Activated T-helper 2 cell treated with anti-CD3 and anti-CD28 coated beads, Interferon-gamma antibody, Interleukin-2, Interleukin-4, amounts not matched to agents 10 μg/mL and 5 μg/mL and 100 μg/mL, durations not matched to agents 14 hours and 24 hours and 36 hours (primary cell): ENCODE results near the gene SLC22A5. TPM values are rescaled to one million over a fixed set of nuclear protein-coding genes. Genes with fewer than 3 reads are reported as not detected.

Experiments
- DNase-seq: peaks from one replicate; pipeline ENCODE4 v3.0.0; 2021; ENCODE audit warnings: low spot score
- H3K27ac Mint-ChIP-seq: one replicate; pipeline ENCODE4 v1.8.0; 2021; ENCODE audit warnings: mixed read lengths
- H3K27me3 Mint-ChIP-seq: one replicate; pipeline ENCODE4 v1.8.0; 2021; ENCODE audit warnings: low read depth, mixed read lengths
- H3K36me3 Mint-ChIP-seq: one replicate; pipeline ENCODE4 v1.8.0; 2021; ENCODE audit warnings: low read depth, mixed read lengths
- H3K4me1 Mint-ChIP-seq: one replicate; pipeline ENCODE4 v1.8.0; 2021; ENCODE audit warnings: low read depth, mixed read lengths
- H3K4me3 Mint-ChIP-seq: one replicate; pipeline ENCODE4 v1.8.0; 2021; ENCODE audit warnings: low read depth, mild to moderate bottlenecking, moderate library complexity, mixed read lengths
- H3K9me3 Mint-ChIP-seq: one replicate; pipeline ENCODE4 v1.8.0; 2021; ENCODE audit warnings: mixed read lengths
- intact Hi-C: fragments of 100-400 bp; cut with micrococcal nuclease; formaldehyde crosslinking; loops from one replicate; pipeline ENCODE4 v1.15.1; 2023
- total RNA-seq: library from RNA; stranded (reverse); gene quantifications from 2 replicates; pipeline ENCODE4 v1.2.3, GENCODE V29; 2022

SLC22A5 gene
- total RNA-seq, 1 donor from 2014 or later = 4.8 TPM

DNA sequence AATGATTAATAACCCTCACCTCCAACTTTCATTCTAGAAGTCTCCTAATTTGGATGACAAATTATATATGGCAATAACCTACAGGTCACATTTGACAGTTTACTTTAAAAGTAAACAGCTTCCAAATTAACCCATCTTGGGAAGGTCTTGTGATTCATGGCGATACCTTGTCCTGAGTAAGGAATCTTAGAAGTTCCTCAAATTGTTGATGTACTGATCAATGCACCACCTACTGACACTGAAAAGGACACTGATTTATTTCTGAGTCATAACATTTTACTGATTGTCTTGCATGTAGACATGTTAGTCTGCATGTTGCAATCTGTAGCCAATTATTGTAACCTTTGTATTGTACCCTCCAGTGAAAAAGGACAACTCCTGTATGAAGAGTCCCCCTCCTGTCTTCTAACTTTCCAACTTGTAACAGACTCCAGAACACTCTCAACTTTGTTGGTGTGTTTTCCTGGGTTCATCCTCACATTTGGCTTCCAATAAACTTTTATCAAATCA lies 16.0 kb upstream of the SLC22A5 start:
- H3K9me3 Mint-ChIP-seq = no peaks in the 10 kb centered on the region
- no peak overlapping the region for H3K27ac Mint-ChIP-seq
- H3K4me3 Mint-ChIP-seq = no peak overlapping the region
- intact Hi-C loops = no loop called here
- no peaks in the 10 kb centered on the region for H3K36me3 Mint-ChIP-seq
- H3K4me1 Mint-ChIP-seq = no peaks in the 10 kb centered on the region
- H3K27me3 Mint-ChIP-seq = peaks cover 5% of the 10 kb centered on the region
- no peak for DNase-seq

DNA sequence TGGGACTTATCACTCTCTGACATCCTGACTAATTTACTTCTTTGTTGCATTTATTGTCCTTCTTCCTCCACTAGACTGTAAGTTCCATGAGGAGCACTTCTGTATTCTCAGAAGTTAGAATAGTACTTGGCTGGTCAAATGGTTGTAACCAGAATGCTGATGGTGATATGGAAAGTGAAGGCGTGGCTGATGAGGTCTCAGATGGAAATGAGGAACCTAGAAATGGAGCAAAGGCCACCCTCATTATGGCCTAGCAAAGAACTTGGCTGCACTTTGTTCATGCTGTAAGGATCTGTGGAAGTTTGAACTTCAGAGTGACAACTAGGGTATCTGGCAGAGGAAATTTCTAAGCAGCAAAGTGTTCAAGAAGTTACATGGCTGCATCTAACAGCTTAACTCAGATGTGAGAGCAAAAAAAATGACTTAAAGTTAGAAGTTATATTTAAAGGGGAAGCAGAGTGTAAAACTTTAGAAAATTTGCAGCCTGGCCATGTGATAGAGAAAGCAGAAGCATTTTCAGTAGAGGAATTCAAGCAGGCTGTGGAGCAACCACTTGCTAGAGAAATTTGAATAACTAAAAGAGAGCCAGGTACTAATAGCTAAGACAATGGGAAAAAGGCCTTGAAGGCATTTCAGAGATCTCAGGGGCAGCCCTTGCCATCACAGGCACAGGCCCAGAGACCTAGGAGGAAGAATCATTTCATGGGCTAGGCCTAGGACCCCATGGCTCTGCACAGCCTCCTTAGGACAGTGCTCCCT lies 14.9 kb upstream of the SLC22A5 start:
- Mint-ChIP-seq H3K27ac (no peak overlapping the region), H3K4me1 (no peaks in the 10 kb centered on the region), H3K4me3 (no peak overlapping the region), H3K27me3 (peaks cover 5% of the 10 kb centered on the region), H3K9me3 (no peaks in the 10 kb centered on the region), H3K36me3 (no peaks in the 10 kb centered on the region)
- DNase-seq = no peak
- intact Hi-C loops = no loop called here

DNA sequence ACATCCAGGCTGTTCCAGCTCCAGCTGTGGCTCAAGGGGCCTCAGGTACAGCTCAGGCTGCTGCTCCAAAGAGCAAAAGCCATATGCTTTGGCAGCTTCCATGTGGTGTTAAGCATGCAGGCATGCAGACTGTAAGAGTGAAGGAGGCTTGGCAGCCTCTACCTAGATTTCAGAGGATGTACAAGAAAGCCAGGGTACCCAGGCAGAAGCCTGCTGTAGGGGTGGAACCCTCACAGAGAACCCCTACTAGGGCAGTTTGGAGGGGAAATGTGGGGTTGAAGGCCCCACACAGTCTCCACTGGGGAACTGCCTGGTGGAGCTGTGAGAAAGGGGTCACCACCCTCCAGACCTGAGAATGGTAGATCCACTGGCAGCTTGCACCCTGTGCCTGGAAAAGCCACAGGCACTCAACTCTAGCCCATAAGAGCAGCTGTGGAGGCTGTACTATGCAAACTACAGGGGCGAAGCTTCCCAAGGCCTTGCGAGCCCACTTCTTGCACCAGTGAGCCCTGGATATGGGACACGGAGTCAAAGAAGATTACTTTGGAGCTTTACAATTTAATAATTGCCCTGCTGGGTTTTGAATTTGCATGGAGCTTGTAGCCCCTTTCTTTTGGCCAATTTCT lies 14.3 kb upstream of the SLC22A5 start:
- Mint-ChIP-seq H3K4me3 (no peak overlapping the region), H3K4me1 (no peaks in the 10 kb centered on the region), H3K9me3 (no peaks in the 10 kb centered on the region), H3K27me3 (peaks cover 3% of the 10 kb centered on the region), H3K27ac (no peak overlapping the region), H3K36me3 (no peaks in the 10 kb centered on the region)
- DNase-seq = no peak
- intact Hi-C loops = no loop called here

DNA sequence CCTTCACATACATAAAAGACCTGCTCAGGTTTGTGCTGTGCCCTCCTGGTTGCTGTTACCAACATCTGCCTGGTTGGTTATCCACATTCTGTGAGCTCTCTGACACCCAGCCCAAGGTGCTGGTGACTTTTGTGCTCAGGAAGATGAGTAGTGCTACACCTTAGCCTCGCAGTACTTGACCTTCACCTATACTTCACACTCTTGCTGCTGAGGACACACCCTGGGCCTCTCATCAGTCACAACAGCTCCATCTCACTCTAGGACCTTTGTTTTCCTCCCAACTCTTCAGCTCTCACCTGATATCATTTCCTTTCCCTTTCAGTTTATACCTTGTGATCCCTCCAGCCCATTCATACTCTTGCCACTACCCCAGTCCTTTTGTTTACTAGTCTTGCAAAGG lies 10.7 kb upstream of the SLC22A5 start:
- no peaks in the 10 kb centered on the region for H3K4me1 Mint-ChIP-seq
- H3K36me3 Mint-ChIP-seq = no peaks in the 10 kb centered on the region
- DNase-seq = no peak
- intact Hi-C loops = no loop called here
- H3K27me3 Mint-ChIP-seq = peaks cover 8% of the 10 kb centered on the region
- H3K27ac Mint-ChIP-seq = no peak overlapping the region
- no peak overlapping the region for H3K4me3 Mint-ChIP-seq
- no peaks in the 10 kb centered on the region for H3K9me3 Mint-ChIP-seq

DNA sequence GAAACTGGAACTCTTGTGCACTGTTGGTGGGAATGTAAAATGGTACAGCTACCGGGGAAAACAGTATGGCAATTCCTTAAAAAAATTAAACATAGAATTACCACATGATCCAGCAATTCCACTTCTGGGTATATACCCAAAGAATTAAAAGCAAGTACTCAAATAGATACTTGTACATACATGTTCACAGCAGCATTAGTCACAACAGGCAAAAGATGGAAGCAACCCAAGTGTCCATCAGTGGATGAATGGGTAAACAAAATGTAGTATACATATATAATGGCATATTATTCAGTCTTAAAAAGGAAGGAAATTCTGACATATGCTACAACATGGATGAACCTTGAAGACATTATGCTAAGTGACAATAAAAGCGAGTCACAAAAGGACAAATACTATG lies 7.4 kb upstream of the SLC22A5 start:
- intact Hi-C loops = no loop called here
- Mint-ChIP-seq H3K27me3 (peaks cover 5% of the 10 kb centered on the region), H3K4me1 (no peaks in the 10 kb centered on the region), H3K36me3 (no peaks in the 10 kb centered on the region), H3K4me3 (no peak overlapping the region), H3K27ac (no peak overlapping the region), H3K9me3 (no peaks in the 10 kb centered on the region)
- DNase-seq = no peak

DNA sequence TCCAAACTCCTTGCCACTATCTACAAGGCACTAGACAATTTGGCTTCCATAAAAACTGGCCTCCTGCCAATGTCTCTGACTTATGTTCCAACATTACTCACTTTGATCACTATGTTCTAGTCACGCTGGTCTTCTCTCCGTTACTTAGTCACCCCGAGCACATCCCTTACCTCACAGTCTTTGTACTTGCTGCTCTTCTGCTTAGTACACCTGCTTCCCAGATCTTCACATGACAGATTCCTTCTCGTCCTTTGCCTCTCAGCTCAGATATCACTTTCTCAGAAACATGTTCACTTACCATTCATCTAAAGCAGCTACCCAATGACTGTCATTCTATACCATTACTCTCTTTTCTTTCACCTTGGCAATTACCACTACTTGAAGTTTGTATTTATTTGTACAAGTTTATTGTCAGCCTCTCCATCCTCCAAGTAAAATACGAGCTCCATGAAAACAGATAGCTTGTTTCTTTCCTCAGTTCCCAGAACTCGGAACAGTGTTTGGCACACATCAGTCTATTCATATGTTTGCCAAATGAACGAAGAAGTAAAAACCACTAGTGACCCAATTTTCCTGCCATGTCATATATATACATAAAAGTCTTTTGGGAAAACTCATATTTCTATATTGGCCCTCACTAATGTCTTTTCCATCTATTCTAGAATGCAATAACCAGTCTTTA lies 5.9 kb upstream of the SLC22A5 start:
- no peaks in the 10 kb centered on the region for H3K36me3 Mint-ChIP-seq
- H3K4me1 Mint-ChIP-seq = no peaks in the 10 kb centered on the region
- peaks cover 5% of the 10 kb centered on the region for H3K27me3 Mint-ChIP-seq
- no peak overlapping the region for H3K27ac Mint-ChIP-seq
- no peak overlapping the region for H3K4me3 Mint-ChIP-seq
- DNase-seq = no peak
- intact Hi-C loops = no loop called here
- H3K9me3 Mint-ChIP-seq = no peaks in the 10 kb centered on the region

DNA sequence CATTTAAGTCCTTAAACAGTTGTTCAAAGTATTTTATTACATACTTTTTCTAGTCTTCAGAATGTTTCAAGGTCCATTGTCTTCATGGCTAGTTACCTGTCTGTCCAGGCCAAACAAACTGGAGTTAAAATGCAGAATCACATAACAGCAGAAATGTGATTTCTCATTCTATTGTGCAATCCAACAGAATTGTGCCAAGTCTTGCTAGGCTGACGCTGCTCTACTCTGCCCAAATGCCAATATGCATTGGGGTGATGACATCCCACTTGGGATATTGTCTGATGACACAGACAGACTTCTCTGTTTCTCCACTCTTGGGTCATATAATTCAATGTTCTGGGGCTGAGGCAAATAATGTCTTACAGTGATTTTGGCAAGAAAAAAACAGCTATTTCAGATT lies 5.2 kb upstream of the SLC22A5 start:
- H3K4me3 Mint-ChIP-seq = no peak overlapping the region

DNA sequence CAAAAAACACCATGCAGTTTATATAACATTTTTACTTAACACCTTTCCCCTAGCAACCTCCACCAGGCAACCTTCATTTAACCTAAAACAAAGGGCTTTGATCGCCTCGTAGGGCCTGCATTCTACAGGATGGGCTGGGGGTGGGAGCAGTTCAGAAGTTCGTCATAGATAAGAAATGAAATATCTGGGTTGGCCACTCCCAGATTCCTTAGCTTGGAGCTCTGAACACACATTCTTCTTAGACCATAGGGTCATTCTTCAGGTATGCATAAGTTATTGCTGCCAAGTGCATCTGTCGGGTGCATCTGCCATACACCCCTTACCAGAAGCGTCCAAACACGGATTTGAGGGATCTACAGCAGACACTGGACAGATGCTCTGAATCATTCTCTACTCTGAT lies 4.3 kb upstream of the SLC22A5 start:
- no peak for DNase-seq
- peaks cover 5% of the 10 kb centered on the region for H3K27me3 Mint-ChIP-seq
- H3K4me3 Mint-ChIP-seq = no peak overlapping the region
- no peaks in the 10 kb centered on the region for H3K36me3 Mint-ChIP-seq
- no peak overlapping the region for H3K27ac Mint-ChIP-seq
- H3K4me1 Mint-ChIP-seq = peaks cover 4% of the 10 kb centered on the region
- intact Hi-C loops = loop anchor here (5.0 kb wide), 1 partner anchor 73 kb away; the partner anchor contains the start of gene SLC22A4
- H3K9me3 Mint-ChIP-seq = no peaks in the 10 kb centered on the region

More for the DNA sequence above, 5.2 kb upstream of the SLC22A5 start:
- Mint-ChIP-seq H3K36me3 (no peaks in the 10 kb centered on the region), H3K9me3 (no peaks in the 10 kb centered on the region), H3K27ac (no peak overlapping the region), H3K27me3 (peaks cover 5% of the 10 kb centered on the region), H3K4me1 (peaks cover 4% of the 10 kb centered on the region)
- no peak for DNase-seq
- intact Hi-C loops = no loop called here

DNA sequence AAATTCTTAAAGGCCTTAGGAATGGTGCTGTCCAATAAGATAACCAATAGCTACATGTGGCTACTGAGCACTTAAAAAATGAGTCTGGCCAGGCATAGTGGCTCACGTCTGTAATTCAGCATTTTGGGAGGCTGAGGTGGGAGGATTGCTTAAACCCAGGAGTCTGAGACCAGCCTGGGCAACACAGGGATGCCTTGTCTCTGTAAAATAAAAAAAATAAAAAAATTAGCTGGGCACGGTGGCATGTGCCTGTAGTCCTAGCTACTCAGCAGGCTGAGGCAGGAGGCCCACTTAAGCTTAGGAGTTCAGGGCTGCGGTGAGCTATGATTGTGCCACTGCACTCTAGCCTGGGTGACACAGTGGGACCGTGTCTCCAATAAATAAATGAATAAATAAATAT lies 1.3 kb upstream of the SLC22A5 start:
- Mint-ChIP-seq H3K27me3 (no peaks in the 10 kb centered on the region), H3K9me3 (no peaks in the 10 kb centered on the region), H3K4me3 (no peak overlapping the region), H3K27ac (no peak overlapping the region), H3K4me1 (peaks cover 20% of the 10 kb centered on the region), H3K36me3 (no peaks in the 10 kb centered on the region)
- no peak for DNase-seq
- intact Hi-C loops = loop anchor here (5.0 kb wide), 1 partner anchor 76 kb away; the partner anchor contains the start of gene SLC22A4

DNA sequence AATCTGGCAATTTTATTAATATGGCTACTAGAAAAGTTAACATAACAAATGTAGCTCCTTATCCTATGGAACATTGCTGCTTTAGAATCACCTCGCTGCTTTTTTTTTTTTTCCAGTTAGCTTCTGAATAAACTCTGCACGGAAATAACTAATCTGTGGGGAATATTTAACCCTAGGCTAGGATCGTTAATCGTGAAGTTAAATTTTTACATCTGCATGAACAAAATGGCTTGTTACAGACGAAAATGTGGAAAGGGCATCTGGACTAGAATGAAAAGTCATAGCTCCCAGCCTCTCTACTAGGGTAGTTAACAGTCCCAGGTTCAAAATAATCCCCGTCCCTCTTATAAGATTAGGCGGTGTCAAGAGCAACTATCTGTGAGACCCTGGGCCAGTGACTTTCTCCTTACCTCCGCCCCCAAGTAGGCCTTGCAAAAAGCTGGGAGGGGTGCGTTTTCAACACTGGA lies 470 bp upstream of the SLC22A5 start:
- Mint-ChIP-seq H3K27me3 (no peaks in the 10 kb centered on the region), H3K4me3 (peak overlapping the region; percentile 78), H3K27ac (no peak overlapping the region), H3K9me3 (no peaks in the 10 kb centered on the region), H3K4me1 (peaks cover 20% of the 10 kb centered on the region), H3K36me3 (no peaks in the 10 kb centered on the region)
- DNase-seq = no peak
- intact Hi-C loops = loop anchor here (5.0 kb wide), 1 partner anchor 77 kb away; the partner anchor contains the start of gene SLC22A4

DNA sequence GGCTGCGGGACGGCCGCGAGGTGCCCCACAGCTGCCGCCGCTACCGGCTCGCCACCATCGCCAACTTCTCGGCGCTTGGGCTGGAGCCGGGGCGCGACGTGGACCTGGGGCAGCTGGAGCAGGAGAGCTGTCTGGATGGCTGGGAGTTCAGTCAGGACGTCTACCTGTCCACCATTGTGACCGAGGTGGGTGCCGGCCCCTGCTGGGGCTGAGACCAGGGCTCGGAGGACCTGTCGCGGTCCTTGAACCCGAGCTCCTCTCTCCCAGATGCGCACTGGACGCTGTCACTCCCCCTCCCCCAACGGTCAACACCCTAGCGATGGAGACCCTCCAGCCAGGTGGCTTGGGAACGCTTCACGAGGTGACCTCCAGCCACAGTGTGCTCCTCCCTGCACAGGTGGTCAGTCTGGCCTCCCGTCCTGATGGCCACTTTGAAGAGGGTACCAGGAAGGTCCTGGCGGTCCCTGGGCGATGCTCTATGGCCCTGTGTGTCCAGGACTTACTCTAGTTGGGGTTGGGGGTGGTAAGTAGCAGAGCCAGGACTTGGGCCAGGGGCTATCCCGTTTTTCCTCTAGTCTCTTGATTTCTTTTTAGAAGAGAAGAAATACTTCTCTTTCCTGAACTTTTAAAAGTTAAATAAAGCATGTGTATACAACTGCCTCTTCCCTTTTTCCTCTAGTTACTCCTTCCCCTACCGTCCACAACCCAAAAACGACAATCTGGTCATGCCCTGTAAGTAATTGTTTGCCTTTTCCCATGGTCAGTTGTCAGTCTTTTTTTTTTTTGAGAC lies 866 bp downstream of the SLC22A5 start:
- DNase-seq = no peak
- no peaks in the 10 kb centered on the region for H3K9me3 Mint-ChIP-seq
- peaks cover 20% of the 10 kb centered on the region for H3K4me1 Mint-ChIP-seq
- intact Hi-C loops = no loop called here
- H3K27ac Mint-ChIP-seq = peak overlapping the region; percentile 67
- no peaks in the 10 kb centered on the region for H3K36me3 Mint-ChIP-seq
- H3K4me3 Mint-ChIP-seq = peak overlapping the region; percentile 78
- H3K27me3 Mint-ChIP-seq = no peaks in the 10 kb centered on the region

DNA sequence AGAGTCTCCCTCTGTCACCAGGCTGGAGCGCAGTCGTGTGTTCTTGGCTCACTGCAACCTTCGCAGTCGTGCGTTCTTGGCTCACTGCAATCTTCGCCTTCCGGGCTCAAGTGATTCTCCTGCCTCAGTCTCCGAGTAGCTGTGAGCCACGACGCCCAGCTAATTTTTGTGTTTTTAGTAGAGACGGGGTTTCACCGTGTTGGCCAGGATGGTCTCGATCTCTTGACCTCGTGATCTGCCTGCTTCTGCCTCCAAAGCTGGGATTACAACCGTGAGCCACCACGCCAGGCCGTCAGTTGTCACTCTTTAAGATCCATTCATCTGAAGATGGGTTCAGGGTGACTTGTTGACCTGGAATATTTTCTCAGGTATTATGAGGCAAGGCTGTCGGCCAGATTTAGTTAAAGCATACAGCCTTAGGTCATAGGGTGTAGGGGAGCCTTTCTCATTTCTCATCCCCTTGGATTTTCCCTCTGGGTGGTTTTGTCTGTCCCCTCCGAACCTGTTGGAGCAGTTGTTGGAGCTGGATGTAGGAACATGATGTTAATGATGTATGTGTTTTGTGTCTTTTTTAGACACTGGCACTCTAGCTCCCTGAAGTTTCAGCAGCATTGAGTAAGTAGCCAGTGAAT lies 1.6 kb downstream of the SLC22A5 start:
- no peak for DNase-seq
- intact Hi-C loops = no loop called here
- Mint-ChIP-seq H3K36me3 (no peaks in the 10 kb centered on the region), H3K4me1 (peaks cover 20% of the 10 kb centered on the region), H3K27ac (peak overlapping the region; percentile 50), H3K27me3 (no peaks in the 10 kb centered on the region), H3K4me3 (peak overlapping the region; percentile 78), H3K9me3 (no peaks in the 10 kb centered on the region)
